Measurements from ENCODE around the gene ACKR2.

GRCh38 chr3:42807929-42808328 lies 1.3 kb upstream of the ACKR2 start:
- TF ChIP-seq CTCF (IDR thresholded peaks at IDR 0.05; ENCODE audit: low read depth, low read length, poor library complexity, severe bottlenecking), result no peak
- TF ChIP-seq EZH2phosphoT487 (IDR thresholded peaks at IDR 0.05; ENCODE audit: borderline replicate concordance, low read length), result no peak

Measured in DOHH2 (cell line).